ENCODE measurements around the gene ERBB2. TPM values are rescaled to one million over a fixed set of nuclear protein-coding genes. Genes with fewer than 3 reads are reported as not detected.
A peak's percentile ranks its signal among the peaks of the same experiment; 100 is the strongest.

ERBB2 gene
- total and polyA plus RNA-seq, 2 of the 13 experiments (the other 11 are each of a cell fraction or from before 2014, with no cell fraction given) = 57.7 to 64.1 TPM

GRCh38 chr17:39739885-39740356 lies 40.1 kb downstream of the ERBB2 start:
- Histone ChIP-seq H4K20me1 (ENCODE audit: insufficient read depth, low read length) (peaks cover 7% of the 10 kb centered on the region; the same call in 1 of the 2 replicates), H2AFZ (ENCODE audit: low read length) (no peak overlapping the region), H3K4me2 (ENCODE audit: low read depth, low read length) (peak overlapping the region; percentile 94), H3K27ac (ENCODE audit: extremely low read length, insufficient read depth, low read length) (peak overlapping the region; percentile 97), H3K27me3 (ENCODE audit: control insufficient read depth in 1 of 2, insufficient read depth in 2 of 2, low read length in 2 of 2) (no peaks in the 10 kb centered on the region; a peak in 1 of 5 replicates), H3K4me3 (replicated peaks in 1 of 3; ENCODE audit: insufficient read depth in 1 of 3, low read depth in 2 of 3, low read length in 3 of 3) (peak overlapping the region; percentile 68 to 95 (median 76)), H3K9me3 (ENCODE audit: low read length) (no peaks in the 10 kb centered on the region), H3K79me2 (ENCODE audit: insufficient read depth, low read length) (peaks cover 38% of the 10 kb centered on the region), H3K9ac (ENCODE audit: insufficient read depth, low read depth, low read length) (peak overlapping the region; percentile 91), H3K36me3 (replicated peaks in 1 of 2; ENCODE audit: control insufficient read depth in 1 of 2, insufficient read depth in 2 of 2, low read length in 2 of 2) (peaks cover 28 to 32% of the 10 kb centered on the region in 2 experiments), H3K4me1 (ENCODE audit: insufficient read depth, low read length) (peaks cover 44% of the 10 kb centered on the region)
- FAIRE-seq (peak; percentile 23), ATAC-seq (peak; percentile 7), DNase-seq (ENCODE audit: low spot score) (peak; percentile 43)
- 3% methylated on average over 9 of the region's 9 CpGs for WGBS (ENCODE audit: low lambda C conversion rate)
- POLR2A ChIA-PET = interaction anchor here (0.7 to 3.0 kb wide), 20 partner anchors 9 to 289 kb away, joined by 3 to 79 read pairs (median 9); partner anchors contain the start of genes ERBB2, LRRC3C, MED1 and MIEN1
- CTCF ChIA-PET (ENCODE audit: low intra/inter-chr PET ratio, low total read pairs) = interaction anchor here (1.6 to 2.4 kb wide), 2 partner anchors 9 to 14 kb away, joined by 4 to 11 read pairs; partner anchors contain the start of gene MIEN1
- in situ Hi-C loops (cut with HindIII; ENCODE audit: extremely low pct_ligation_motif_present, low pct_unique_long_range_greater_than_20kb) (no loop called here), intact Hi-C loops (cut with micrococcal nuclease; ENCODE audit: unreplicated experiment) (loop anchor here (1.0 to 10.0 kb wide), 2 partner anchors 10 to 275 kb away; partner anchors contain the start of gene CDK12)
- BruUV-seq (replicated peaks) = no TSS peak
- TF ChIP-seq, protein P1, sequence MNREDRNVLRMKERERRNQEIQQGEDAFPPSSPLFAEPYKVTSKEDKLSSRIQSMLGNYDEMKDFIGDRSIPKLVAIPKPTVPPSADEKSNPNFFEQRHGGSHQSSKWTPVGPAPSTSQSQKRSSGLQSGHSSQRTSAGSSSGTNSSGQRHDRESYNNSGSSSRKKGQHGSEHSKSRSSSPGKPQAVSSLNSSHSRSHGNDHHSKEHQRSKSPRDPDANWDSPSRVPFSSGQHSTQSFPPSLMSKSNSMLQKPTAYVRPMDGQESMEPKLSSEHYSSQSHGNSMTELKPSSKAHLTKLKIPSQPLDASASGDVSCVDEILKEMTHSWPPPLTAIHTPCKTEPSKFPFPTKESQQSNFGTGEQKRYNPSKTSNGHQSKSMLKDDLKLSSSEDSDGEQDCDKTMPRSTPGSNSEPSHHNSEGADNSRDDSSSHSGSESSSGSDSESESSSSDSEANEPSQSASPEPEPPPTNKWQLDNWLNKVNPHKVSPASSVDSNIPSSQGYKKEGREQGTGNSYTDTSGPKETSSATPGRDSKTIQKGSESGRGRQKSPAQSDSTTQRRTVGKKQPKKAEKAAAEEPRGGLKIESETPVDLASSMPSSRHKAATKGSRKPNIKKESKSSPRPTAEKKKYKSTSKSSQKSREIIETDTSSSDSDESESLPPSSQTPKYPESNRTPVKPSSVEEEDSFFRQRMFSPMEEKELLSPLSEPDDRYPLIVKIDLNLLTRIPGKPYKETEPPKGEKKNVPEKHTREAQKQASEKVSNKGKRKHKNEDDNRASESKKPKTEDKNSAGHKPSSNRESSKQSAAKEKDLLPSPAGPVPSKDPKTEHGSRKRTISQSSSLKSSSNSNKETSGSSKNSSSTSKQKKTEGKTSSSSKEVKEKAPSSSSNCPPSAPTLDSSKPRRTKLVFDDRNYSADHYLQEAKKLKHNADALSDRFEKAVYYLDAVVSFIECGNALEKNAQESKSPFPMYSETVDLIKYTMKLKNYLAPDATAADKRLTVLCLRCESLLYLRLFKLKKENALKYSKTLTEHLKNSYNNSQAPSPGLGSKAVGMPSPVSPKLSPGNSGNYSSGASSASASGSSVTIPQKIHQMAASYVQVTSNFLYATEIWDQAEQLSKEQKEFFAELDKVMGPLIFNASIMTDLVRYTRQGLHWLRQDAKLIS (CRISPR knock-in tag; IDR thresholded peaks at IDR 0.05) = no peak; the same call in 1 of the 2 replicates
- TF ChIP-seq, protein P2, sequence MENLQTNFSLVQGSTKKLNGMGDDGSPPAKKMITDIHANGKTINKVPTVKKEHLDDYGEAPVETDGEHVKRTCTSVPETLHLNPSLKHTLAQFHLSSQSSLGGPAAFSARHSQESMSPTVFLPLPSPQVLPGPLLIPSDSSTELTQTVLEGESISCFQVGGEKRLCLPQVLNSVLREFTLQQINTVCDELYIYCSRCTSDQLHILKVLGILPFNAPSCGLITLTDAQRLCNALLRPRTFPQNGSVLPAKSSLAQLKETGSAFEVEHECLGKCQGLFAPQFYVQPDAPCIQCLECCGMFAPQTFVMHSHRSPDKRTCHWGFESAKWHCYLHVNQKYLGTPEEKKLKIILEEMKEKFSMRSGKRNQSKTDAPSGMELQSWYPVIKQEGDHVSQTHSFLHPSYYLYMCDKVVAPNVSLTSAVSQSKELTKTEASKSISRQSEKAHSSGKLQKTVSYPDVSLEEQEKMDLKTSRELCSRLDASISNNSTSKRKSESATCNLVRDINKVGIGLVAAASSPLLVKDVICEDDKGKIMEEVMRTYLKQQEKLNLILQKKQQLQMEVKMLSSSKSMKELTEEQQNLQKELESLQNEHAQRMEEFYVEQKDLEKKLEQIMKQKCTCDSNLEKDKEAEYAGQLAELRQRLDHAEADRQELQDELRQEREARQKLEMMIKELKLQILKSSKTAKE (CRISPR knock-in tag; IDR thresholded peaks at IDR 0.05; ENCODE audit: borderline replicate concordance) = no peak
- TF ChIP-seq ZNF709 (CRISPR knock-in tag; IDR thresholded peaks at IDR 0.05) = no peak
- no peak for TF ChIP-seq ZBTB1 (CRISPR knock-in tag; IDR thresholded peaks at IDR 0.05; ENCODE audit: borderline replicate concordance)
- no peak for TF ChIP-seq ZSCAN20 (CRISPR knock-in tag; IDR thresholded peaks at IDR 0.05; ENCODE audit: borderline replicate concordance)
- no peak for TF ChIP-seq SIX4 (CRISPR knock-in tag; IDR thresholded peaks at IDR 0.05)
- TF ChIP-seq ZNF564 (CRISPR knock-in tag; IDR thresholded peaks at IDR 0.05) = no peak
- TF ChIP-seq E2F2 (CRISPR knock-in tag; IDR thresholded peaks at IDR 0.05; ENCODE audit: borderline replicate concordance) = no peak
- TF ChIP-seq ARID3A (IDR thresholded peaks at IDR 0.05; ENCODE audit: low read depth, low read length) = no peak
- no peak for TF ChIP-seq MAF1 (CRISPR knock-in tag; IDR thresholded peaks at IDR 0.05; ENCODE audit: borderline replicate concordance)
- TF ChIP-seq, protein P3, sequence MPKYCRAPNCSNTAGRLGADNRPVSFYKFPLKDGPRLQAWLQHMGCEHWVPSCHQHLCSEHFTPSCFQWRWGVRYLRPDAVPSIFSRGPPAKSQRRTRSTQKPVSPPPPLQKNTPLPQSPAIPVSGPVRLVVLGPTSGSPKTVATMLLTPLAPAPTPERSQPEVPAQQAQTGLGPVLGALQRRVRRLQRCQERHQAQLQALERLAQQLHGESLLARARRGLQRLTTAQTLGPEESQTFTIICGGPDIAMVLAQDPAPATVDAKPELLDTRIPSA (CRISPR knock-in tag; IDR thresholded peaks at IDR 0.05; ENCODE audit: borderline replicate concordance) = peak; percentile 33
- no peak for TF ChIP-seq TBL1XR1 (IDR thresholded peaks at IDR 0.05; ENCODE audit: borderline replicate concordance, low read length, partially characterized antibody)
- TF ChIP-seq CEBPG (CRISPR knock-in tag; IDR thresholded peaks at IDR 0.05) = no peak
- TF ChIP-seq ZFP1 (CRISPR knock-in tag; IDR thresholded peaks at IDR 0.05) = no peak
- no peak for TF ChIP-seq U2AF1 (optimal IDR thresholded peaks at IDR 0.05; ENCODE audit: low read depth, low read length)
